ENCODE data around the gene CTTN. TPM values are rescaled to one million over a fixed set of nuclear protein-coding genes. Genes with fewer than 3 reads are reported as not detected.

Gene CTTN
- total and polyA plus RNA-seq, 10 of the 15 experiments (the other 5 are each of a cell fraction or from before 2014, with no cell fraction given), result 1.1 to 37.8 (median 11.8) TPM

GRCh38 chr11:70364745-70365543 lies 33.4 kb upstream of the CTTN start:
- RAD21 ChIA-PET (ENCODE audit: unreplicated experiment), result no interaction called here
- CTCF ChIA-PET, result no interaction called here
- Histone ChIP-seq H3K79me2 (ENCODE audit: control insufficient read depth, insufficient read depth, low read length) (no peaks in the 10 kb centered on the region), H3K4me2 (ENCODE audit: control insufficient read depth, insufficient read depth) (no peak overlapping the region), H3K36me3 (ENCODE audit: control insufficient read depth in 2 of 2, insufficient read depth in 2 of 2, low read length in 1 of 2) (peaks cover 6% of the 10 kb centered on the region in 2 experiments), H2AFZ (ENCODE audit: control insufficient read depth, low read depth, low read length) (no peak overlapping the region), H3K9me3 (replicated peaks; ENCODE audit: control insufficient read depth, insufficient read depth, low read length) (no peaks in the 10 kb centered on the region), H3K27ac (ENCODE audit: control insufficient read depth, insufficient read depth) (no peak overlapping the region), H3K4me3 (no peak overlapping the region), H3K4me1 (ENCODE audit: control insufficient read depth, insufficient read depth, low read length) (no peaks in the 10 kb centered on the region), H3K27me3 (replicated peaks in 1 of 2; ENCODE audit: control insufficient read depth in 2 of 2, insufficient read depth in 2 of 2, low read length in 1 of 2) (no peaks in the 10 kb centered on the region), H3K9ac (ENCODE audit: control insufficient read depth, insufficient read depth, low read length) (no peak overlapping the region), H4K20me1 (ENCODE audit: control insufficient read depth, insufficient read depth) (no peaks in the 10 kb centered on the region)
- POLR2A ChIA-PET, result no interaction called here
- no TSS peak for BruUV-seq (replicated peaks)
- intact Hi-C loops (cut with micrococcal nuclease; ENCODE audit: unreplicated experiment), result no loop called here
- SMC1A ChIA-PET (ENCODE audit: uncharacterized antibody, unreplicated experiment), result interaction anchor here (1.1 kb wide), 1 partner anchor 12 kb away, joined by 3 read pairs; no protein-coding TSS in a partner anchor
- TF ChIP-seq SMC3 (IDR thresholded peaks at IDR 0.05; ENCODE audit: borderline replicate concordance, low read length) (no peak), RAD21 (IDR thresholded peaks at IDR 0.05; ENCODE audit: insufficient read depth, low read depth, low read length) (no peak), YBX1 (IDR thresholded peaks at IDR 0.05) (no peak), ATF7 (IDR thresholded peaks at IDR 0.05; ENCODE audit: low read depth) (no peak), PAX5 (IDR thresholded peaks at IDR 0.05; ENCODE audit: borderline replicate concordance, low read depth, low read length) (peak; percentile 19; the same call in 1 of the 2 replicates), RUNX3 (IDR thresholded peaks at IDR 0.05; ENCODE audit: low read length) (peak; percentile 81), HSF1 (IDR thresholded peaks at IDR 0.05; ENCODE audit: low read depth, low read length) (no peak), TARDBP (IDR thresholded peaks at IDR 0.05; ENCODE audit: borderline replicate concordance) (no peak), IRF5 (IDR thresholded peaks at IDR 0.05; ENCODE audit: borderline replicate concordance) (no peak)
- in situ Hi-C loops (cut with MboI), result no loop called here
- WGBS (ENCODE audit: insufficient coverage, insufficient replicate concordance, low lambda C conversion rate, missing lambda C conversion rate), result 41% methylated on average over 25 of the region's 25 CpGs
- ATAC-seq, result no peak
- DNase-seq (ENCODE audit: low read depth, low spot score), result peak; percentile 3
- peak; percentile 57 for FAIRE-seq
